Right lobe of liver (tissue), 4 donors: ENCODE results near the gene IFI27.

Source experiments
- POLR2A ChIP-seq: fragments of 450-650 bp; IDR thresholded peaks from one replicate; pipeline ENCODE4 v1.6.1; 2017; ENCODE audit warnings: antibody characterized with exemption, mild to moderate bottlenecking
- TF ChIP-seq, protein P1 (sequence below), 4 donors: fragments of 200-600 bp in 3 of 4; fragments of 450-650 bp in 1 of 4; IDR thresholded peaks; one replicate each; pipeline versions ENCODE4 v1.5.1 to v1.8.0; 2016 to 2022; ENCODE audit warnings: antibody characterized with exemption in 4 of 4, mild to moderate bottlenecking in 2 of 4
- donor health status: DM: no; HTN: no; CAD: no.
- donor health status: DM: no; HTN: no; CAD: no.
- donor health status: DM: no; HTN: yes; CAD: no.

DNA sequence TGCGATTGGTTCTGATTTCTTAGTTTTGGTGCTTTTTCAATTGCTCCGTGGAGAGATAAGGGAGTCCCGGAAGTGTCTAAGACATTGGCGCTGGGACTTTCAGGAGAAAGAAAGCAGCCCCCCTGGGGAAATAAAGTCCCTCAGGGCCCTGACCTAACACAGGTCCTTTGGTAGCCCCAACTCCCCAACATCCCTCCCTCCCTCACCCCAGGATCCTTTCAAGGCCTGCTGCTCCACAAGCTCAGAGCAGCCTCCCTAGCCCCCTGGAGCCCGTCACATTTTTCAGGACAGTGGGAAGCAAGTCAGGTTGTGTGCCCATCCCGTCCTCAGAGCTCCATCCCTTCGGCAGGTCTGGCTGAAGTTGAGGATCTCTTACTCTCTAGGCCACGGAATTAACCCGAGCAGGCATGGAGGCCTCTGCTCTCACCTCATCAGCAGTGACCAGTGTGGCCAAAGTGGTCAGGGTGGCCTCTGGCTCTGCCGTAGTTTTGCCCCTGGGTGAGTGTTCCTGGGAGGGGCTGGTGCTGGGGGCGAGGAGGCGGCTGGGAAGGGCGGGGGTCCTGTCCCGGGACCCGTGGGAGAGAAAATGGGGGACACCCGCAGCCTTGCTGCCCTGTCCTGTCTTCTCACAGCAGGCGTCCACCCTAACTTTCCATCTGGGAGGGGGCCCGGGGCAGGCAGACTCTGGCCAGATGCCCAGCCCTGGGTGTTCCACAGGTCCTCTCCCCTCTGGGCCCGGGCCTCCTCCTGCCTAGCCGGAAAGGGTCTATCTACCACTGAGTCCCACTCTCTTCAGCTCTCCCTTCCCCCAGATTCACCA, 950 bp downstream of the IFI27 start:
- TF ChIP-seq, protein P1, sequence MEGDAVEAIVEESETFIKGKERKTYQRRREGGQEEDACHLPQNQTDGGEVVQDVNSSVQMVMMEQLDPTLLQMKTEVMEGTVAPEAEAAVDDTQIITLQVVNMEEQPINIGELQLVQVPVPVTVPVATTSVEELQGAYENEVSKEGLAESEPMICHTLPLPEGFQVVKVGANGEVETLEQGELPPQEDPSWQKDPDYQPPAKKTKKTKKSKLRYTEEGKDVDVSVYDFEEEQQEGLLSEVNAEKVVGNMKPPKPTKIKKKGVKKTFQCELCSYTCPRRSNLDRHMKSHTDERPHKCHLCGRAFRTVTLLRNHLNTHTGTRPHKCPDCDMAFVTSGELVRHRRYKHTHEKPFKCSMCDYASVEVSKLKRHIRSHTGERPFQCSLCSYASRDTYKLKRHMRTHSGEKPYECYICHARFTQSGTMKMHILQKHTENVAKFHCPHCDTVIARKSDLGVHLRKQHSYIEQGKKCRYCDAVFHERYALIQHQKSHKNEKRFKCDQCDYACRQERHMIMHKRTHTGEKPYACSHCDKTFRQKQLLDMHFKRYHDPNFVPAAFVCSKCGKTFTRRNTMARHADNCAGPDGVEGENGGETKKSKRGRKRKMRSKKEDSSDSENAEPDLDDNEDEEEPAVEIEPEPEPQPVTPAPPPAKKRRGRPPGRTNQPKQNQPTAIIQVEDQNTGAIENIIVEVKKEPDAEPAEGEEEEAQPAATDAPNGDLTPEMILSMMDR (IDR thresholded peaks at IDR 0.05) = no peak
- TF ChIP-seq POLR2A = no peak
